Measurements from ENCODE around the gene PDE8A. TPM values are rescaled to one million over a fixed set of nuclear protein-coding genes. Genes with fewer than 3 reads are reported as not detected.

PDE8A gene
- total and polyA plus RNA-seq, 10 of the 15 experiments (the other 5 are each of a cell fraction or from before 2014, with no cell fraction given) = 6.7 to 69.2 (median 27.2) TPM

- H3K4me3 ChIP-seq = no peak overlapping the region
- no peak for FAIRE-seq
- TF ChIP-seq SMAD5 (IDR thresholded peaks at IDR 0.05; ENCODE audit: low read depth) (no peak), BRCA1 (IDR thresholded peaks at IDR 0.05; ENCODE audit: low read depth, low read length) (no peak)
- no peaks in the 10 kb centered on the region for H3K79me2 ChIP-seq (ENCODE audit: control insufficient read depth, insufficient read depth, low read length)
- H3K9ac ChIP-seq (ENCODE audit: control insufficient read depth, insufficient read depth, low read length) = no peak overlapping the region
- H3K4me2 ChIP-seq (ENCODE audit: control insufficient read depth, insufficient read depth) = no peak overlapping the region
- intact Hi-C loops (cut with micrococcal nuclease; ENCODE audit: unreplicated experiment) = no loop called here
- ATAC-seq = no peak
- no peaks in the 10 kb centered on the region for H4K20me1 ChIP-seq (ENCODE audit: control insufficient read depth, insufficient read depth)
- in situ Hi-C loops (cut with MboI) = loop anchor here (5.0 kb wide), 1 partner anchor 79 kb away; no protein-coding TSS in a partner anchor
- RAD21 ChIA-PET (ENCODE audit: unreplicated experiment) = interaction anchor here (0.6 kb wide), 1 partner anchor 416 kb away, joined by 4 read pairs; no protein-coding TSS in a partner anchor
- H3K36me3 ChIP-seq (ENCODE audit: control insufficient read depth in 2 of 2, insufficient read depth in 2 of 2, low read length in 1 of 2) = no peaks in the 10 kb centered on the region
- BruUV-seq (replicated peaks) = no TSS peak
- 3% methylated on average over 3 of the region's 3 CpGs for WGBS (ENCODE audit: insufficient coverage, insufficient replicate concordance, low lambda C conversion rate, missing lambda C conversion rate)
- H3K27ac ChIP-seq (ENCODE audit: control insufficient read depth, insufficient read depth) = no peak overlapping the region
- SMC1A ChIA-PET (ENCODE audit: uncharacterized antibody, unreplicated experiment) = no interaction called here
- POLR2A ChIA-PET = no interaction called here
- CTCF ChIA-PET = no interaction called here
- no peak overlapping the region for H2AFZ ChIP-seq (ENCODE audit: control insufficient read depth, low read depth, low read length)
- no peaks in the 10 kb centered on the region for H3K27me3 ChIP-seq (replicated peaks in 1 of 2; ENCODE audit: control insufficient read depth in 2 of 2, insufficient read depth in 2 of 2, low read length in 1 of 2)
- DNase-seq (ENCODE audit: low read depth, low spot score) = no peak
- H3K9me3 ChIP-seq (replicated peaks; ENCODE audit: control insufficient read depth, insufficient read depth, low read length) = peaks cover 3% of the 10 kb centered on the region; the same call in 2 of the 3 replicates
- H3K4me1 ChIP-seq (ENCODE audit: control insufficient read depth, insufficient read depth, low read length) = no peaks in the 10 kb centered on the region
Observed at GRCh38 chr15:84962955-84963354, 18.7 kb upstream of the PDE8A start.

GRCh38 chr15:84967380-84967779 lies 14.3 kb upstream of the PDE8A start:
- no peak for ATAC-seq
- in situ Hi-C loops (cut with MboI) = no loop called here
- no peaks in the 10 kb centered on the region for H4K20me1 ChIP-seq (ENCODE audit: control insufficient read depth, insufficient read depth)
- H3K4me2 ChIP-seq (ENCODE audit: control insufficient read depth, insufficient read depth) = no peak overlapping the region
- SMC1A ChIA-PET (ENCODE audit: uncharacterized antibody, unreplicated experiment) = no interaction called here
- intact Hi-C loops (cut with micrococcal nuclease; ENCODE audit: unreplicated experiment) = no loop called here
- H3K27me3 ChIP-seq (replicated peaks in 1 of 2; ENCODE audit: control insufficient read depth in 2 of 2, insufficient read depth in 2 of 2, low read length in 1 of 2) = no peaks in the 10 kb centered on the region
- FAIRE-seq = no peak
- H3K27ac ChIP-seq (ENCODE audit: control insufficient read depth, insufficient read depth) = no peak overlapping the region
- H3K9ac ChIP-seq (ENCODE audit: control insufficient read depth, insufficient read depth, low read length) = no peak overlapping the region
- no TSS peak for BruUV-seq (replicated peaks)
- H3K79me2 ChIP-seq (ENCODE audit: control insufficient read depth, insufficient read depth, low read length) = no peaks in the 10 kb centered on the region
- H3K4me1 ChIP-seq (ENCODE audit: control insufficient read depth, insufficient read depth, low read length) = no peaks in the 10 kb centered on the region
- H3K4me3 ChIP-seq = no peak overlapping the region
- 9% methylated on average over 3 of the region's 3 CpGs for WGBS (ENCODE audit: insufficient coverage, insufficient replicate concordance, low lambda C conversion rate, missing lambda C conversion rate)
- RAD21 ChIA-PET (ENCODE audit: unreplicated experiment) = no interaction called here
- POLR2A ChIA-PET = no interaction called here
- no peak overlapping the region for H2AFZ ChIP-seq (ENCODE audit: control insufficient read depth, low read depth, low read length)
- no peak for DNase-seq (ENCODE audit: low read depth, low spot score)
- no peak for TF ChIP-seq ZNF592 (IDR thresholded peaks at IDR 0.05)
- TF ChIP-seq ZZZ3 (IDR thresholded peaks at IDR 0.05; ENCODE audit: control insufficient read depth, insufficient read length, low read depth) = no peak
- no peak for TF ChIP-seq ZNF687 (IDR thresholded peaks at IDR 0.05)
- TF ChIP-seq NRF1 (conservative IDR thresholded peaks at IDR 0.05; ENCODE audit: low read depth, low read length) = no peak
- no peak for TF ChIP-seq RUNX3 (IDR thresholded peaks at IDR 0.05; ENCODE audit: low read length)
- CTCF ChIA-PET = no interaction called here
- H3K36me3 ChIP-seq (ENCODE audit: control insufficient read depth in 2 of 2, insufficient read depth in 2 of 2, low read length in 1 of 2) = no peaks in the 10 kb centered on the region
- peaks cover 3% of the 10 kb centered on the region; the same call in 2 of the 3 replicates for H3K9me3 ChIP-seq (replicated peaks; ENCODE audit: control insufficient read depth, insufficient read depth, low read length)
